Measurements from ENCODE around the gene TBC1D16. TPM values are rescaled to one million over a fixed set of nuclear protein-coding genes. Genes with fewer than 3 reads are reported as not detected.

TBC1D16 gene
- total RNA-seq, 1 donor: 37.8 TPM

DNA sequence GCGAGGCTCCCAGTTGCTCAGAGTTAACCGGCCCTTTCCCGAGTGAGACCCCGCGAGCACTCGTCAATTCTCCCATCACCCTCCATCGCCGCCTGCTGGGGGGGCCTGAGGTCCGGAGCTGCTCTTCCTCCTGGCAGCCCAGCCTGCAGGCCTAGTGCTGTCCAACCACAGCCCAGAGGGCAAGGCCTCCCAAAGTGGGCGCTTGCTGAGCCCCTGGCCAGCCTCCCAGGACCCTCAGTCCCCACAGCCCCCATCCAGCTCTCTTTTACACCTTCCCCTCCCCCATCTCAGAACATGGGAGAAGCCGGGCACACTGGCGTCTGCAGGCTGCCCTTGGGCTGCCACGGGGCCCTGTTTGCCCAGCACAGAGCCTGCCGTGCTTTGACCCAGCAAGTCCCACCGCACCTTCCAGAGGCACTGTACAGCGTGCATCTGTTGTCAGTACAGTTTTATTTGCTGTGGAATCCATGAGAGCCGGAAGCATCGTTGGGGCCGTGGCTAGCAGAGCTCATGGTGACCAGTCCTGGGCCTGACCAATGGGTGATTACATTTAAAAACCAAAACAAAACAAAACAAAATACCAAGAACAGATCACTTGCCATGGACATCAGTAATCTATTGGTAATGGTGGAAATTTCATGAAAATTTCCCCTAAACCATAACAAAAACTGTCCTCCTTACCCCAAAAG, 100.3 kb downstream of the TBC1D16 start:
- TF ChIP-seq, protein P1, sequence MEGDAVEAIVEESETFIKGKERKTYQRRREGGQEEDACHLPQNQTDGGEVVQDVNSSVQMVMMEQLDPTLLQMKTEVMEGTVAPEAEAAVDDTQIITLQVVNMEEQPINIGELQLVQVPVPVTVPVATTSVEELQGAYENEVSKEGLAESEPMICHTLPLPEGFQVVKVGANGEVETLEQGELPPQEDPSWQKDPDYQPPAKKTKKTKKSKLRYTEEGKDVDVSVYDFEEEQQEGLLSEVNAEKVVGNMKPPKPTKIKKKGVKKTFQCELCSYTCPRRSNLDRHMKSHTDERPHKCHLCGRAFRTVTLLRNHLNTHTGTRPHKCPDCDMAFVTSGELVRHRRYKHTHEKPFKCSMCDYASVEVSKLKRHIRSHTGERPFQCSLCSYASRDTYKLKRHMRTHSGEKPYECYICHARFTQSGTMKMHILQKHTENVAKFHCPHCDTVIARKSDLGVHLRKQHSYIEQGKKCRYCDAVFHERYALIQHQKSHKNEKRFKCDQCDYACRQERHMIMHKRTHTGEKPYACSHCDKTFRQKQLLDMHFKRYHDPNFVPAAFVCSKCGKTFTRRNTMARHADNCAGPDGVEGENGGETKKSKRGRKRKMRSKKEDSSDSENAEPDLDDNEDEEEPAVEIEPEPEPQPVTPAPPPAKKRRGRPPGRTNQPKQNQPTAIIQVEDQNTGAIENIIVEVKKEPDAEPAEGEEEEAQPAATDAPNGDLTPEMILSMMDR (IDR thresholded peaks at IDR 0.05; ENCODE audit: insufficient read depth, low read length): no peak
- H3K4me3 ChIP-seq (ENCODE audit: low read depth, low read length): no peak overlapping the region
- DNase-seq (ENCODE audit: low read depth): no peak

DNA sequence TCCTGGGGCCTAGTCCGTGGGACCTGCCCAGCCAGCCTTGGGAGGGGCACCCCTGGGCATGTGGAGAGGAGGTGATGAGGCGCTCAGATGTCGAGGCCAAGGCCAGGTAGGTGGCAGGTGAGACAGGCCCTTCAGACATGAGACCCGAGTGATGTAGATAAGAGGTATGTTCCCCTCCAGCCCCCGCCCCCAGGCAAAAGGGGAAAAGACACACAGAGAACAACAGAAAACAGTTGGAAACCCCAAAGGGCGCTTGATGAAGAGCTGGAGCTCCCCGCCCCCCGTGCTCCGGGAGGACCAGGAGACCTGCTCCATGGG, 101.1 kb downstream of the TBC1D16 start:
- no peak overlapping the region for H3K4me3 ChIP-seq (ENCODE audit: low read depth, low read length)
- TF ChIP-seq, protein P1 (IDR thresholded peaks at IDR 0.05; ENCODE audit: insufficient read depth, low read length): no peak
- no peak for DNase-seq (ENCODE audit: low read depth)

DNA sequence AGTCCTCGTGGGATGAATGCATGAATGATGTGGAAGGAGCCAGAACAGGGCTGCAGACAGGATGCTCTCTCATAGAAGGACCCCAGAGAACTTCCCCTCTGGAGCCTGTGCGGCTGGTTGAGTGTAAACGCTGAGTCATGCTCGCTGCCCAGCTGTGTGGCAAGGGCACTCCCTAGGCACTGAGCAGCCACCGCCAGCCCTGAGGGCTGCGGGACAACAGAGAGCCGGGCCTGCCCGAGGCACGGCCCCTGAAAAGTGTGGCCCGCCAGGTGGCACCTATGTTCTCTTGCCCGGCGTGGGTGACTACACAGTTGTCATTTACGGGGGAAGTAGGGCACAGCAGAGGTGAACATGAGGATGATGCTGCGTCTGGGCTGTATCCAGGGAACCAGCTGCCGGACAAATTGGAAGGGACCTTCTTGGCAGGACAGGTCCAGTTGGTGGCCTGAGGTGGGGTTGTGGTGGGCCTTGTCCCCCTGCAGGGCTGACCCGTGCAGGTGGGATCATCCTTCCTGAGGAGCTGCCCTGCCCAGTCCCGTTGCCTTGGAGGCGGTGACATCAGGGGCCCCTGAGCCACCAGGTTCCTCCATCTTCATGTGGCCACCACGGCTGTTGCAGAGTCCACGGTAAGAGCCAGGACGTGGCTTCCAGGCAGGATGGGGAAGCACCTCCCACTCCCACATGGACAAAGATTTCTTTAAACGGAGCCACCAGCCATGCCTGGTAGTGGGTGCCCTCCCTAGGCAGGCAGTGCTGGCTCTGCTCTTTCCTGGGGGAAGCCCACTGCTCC, 101.6 kb downstream of the TBC1D16 start:
- TF ChIP-seq, protein P1 (IDR thresholded peaks at IDR 0.05; ENCODE audit: insufficient read depth, low read length): no peak
- no peak for DNase-seq (ENCODE audit: low read depth)
- H3K4me3 ChIP-seq (ENCODE audit: low read depth, low read length): no peak overlapping the region

DNA sequence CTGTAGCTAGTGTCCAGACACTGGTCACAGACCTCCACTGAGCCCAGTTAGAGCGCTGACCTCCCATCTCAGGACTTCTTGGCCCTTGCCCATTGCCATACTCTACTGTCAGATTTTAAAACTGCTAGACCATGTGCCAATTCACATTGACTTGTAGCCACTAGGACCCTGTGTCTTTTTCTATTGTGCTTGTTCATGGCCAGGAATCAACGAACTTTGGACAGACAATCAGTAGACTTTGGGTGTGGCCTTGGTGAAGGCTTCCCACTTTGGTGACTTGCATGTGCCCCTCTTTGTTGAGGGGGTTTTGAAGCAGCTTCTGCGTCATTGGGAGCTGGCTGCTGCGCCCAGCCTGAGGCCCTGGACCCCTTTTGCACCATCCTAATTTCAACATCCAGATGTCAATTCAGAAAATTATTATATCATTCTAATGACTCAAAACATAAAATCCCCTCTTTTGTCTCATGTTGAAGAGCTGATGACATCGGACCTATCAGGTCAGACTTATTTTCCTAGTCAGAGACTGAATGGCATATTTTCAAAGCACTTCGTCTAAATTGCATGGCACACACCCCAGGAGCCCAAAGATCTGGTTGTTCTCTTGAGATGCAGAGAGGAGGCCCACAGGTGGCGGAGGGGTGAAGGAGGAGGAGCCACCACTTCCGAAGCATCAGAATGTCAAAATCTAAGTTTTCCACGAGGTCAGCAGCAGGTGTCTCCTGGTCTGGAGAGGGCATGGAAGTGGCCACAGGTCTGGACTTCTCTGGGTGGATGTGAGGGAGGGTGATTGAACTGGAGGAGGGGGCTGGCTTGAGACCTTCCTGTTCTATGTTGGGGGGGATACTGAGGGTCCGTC, 103.0 kb downstream of the TBC1D16 start:
- no peak overlapping the region for H3K4me3 ChIP-seq (ENCODE audit: low read depth, low read length)
- TF ChIP-seq, protein P1 (IDR thresholded peaks at IDR 0.05; ENCODE audit: insufficient read depth, low read length): no peak
- no peak for DNase-seq (ENCODE audit: low read depth)

DNA sequence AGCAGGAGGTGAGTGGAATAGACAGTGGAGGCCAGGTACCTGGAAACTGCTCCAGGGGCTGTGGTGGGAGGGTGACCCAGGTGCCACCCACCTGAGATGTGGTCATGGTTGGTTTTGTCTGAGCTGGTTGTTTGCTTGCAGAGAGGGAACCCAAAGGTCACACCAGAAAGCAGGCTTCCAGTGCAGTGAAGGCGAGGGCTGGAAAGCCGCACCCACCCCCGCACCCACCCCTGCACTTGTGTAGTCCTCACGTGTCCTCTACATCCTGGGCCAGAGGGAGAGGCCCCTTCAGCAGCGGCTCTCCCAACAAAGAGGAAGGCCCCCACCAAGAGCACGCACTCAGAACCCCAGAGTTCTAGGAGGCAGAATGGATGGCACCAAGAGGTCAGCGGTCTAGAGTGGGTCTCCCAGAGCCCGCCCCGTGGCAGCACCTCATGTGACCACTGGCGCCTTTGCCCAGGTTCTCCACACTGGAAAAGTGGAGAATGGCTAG, 103.8 kb downstream of the TBC1D16 start:
- no peak for DNase-seq (ENCODE audit: low read depth)
- H3K4me3 ChIP-seq (ENCODE audit: low read depth, low read length): no peak overlapping the region
- TF ChIP-seq, protein P1 (IDR thresholded peaks at IDR 0.05; ENCODE audit: insufficient read depth, low read length): no peak

DNA sequence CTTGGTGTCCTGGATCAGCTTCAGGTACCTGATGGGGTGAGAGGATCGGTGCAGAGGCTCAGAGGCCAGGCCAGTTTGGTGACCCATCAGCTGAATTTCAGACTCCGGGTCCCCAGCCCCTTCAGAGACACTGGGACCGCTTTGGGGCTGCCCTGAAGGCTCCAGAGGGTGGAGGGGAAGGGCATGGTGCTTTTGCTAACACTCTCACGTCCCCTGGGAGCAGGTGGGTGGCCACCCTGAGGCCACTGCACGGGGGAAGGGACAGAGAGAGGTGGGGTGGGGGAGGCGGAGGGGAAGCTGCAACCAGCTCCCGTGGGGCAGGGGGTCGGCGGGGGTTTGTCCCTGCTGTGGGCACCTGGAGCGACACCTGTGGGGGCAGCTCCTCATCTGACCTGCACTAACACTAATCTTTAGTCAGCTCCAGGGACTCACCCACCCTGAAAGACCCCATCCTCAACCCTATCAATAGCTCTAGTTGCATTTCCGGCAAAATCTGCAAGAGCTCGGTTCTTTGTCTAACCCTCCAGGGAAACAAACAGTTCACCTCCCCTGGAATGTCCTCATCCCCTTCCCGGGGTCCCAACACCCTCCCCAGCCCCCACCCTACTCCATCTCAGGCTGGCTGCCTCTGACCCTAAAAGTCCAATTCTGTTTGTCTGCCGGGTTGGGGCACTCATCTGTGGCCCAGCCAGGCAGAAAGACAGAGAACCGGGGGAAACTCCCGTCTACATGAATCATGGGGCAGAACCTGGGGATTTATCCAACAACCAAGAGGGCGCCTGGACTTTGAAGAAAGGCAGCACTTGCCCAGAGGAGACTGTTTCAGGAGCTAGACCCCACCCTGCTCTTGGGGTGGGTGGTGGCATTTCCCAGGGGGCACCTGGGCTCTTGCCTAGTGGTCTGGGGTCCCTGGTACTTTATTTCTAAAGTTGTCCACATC, 104.5 kb downstream of the TBC1D16 start:
- TF ChIP-seq, protein P1 (IDR thresholded peaks at IDR 0.05; ENCODE audit: insufficient read depth, low read length): no peak
- no peak overlapping the region for H3K4me3 ChIP-seq (ENCODE audit: low read depth, low read length)
- DNase-seq (ENCODE audit: low read depth): peak; percentile 58

Measured in fibroblast of the aortic adventitia (primary cell).